Heart right ventricle (tissue), 16 donors: Measurements from ENCODE around the gene SLC35F3. TPM values are rescaled to one million over a fixed set of nuclear protein-coding genes. Genes with fewer than 3 reads are reported as not detected.

Experiments used
- ATAC-seq, 8 donors: fragments of 200-7000 bp; cut with Tn5 transposase; one replicate each; pipeline ENCODE4 v1.9.1; 2020; ENCODE audit warnings: mild to moderate bottlenecking in 8 of 8, moderate library complexity in 8 of 8, moderate number of reproducible peaks in 1 of 8
- DNase-seq, 2 donors: peaks; one replicate each; pipeline ENCODE4 v3.0.0-alpha.2; 2020
- H3K27ac ChIP-seq, 10 donors: fragments of 200-600 bp; sonication (generic) in 2 of 10; one replicate each; pipeline versions ENCODE4 v1.5.0 to v1.8.0; 2020 to 2022; ENCODE audit warnings: mild to moderate bottlenecking in 3 of 10
- H3K27me3 ChIP-seq, 7 donors: fragments of 200-600 bp; one replicate each; pipeline ENCODE4 v1.8.0; 2021 to 2022; ENCODE audit warnings: mild to moderate bottlenecking in 2 of 7
- H3K36me3 ChIP-seq, 9 donors: fragments of 200-600 bp; sonication (generic) in 1 of 9; one replicate each; pipeline versions ENCODE4 v1.5.0 to v1.8.0; 2020 to 2022; ENCODE audit warnings: mild to moderate bottlenecking in 2 of 9
- H3K4me1 ChIP-seq, 9 donors: fragments of 200-600 bp; sonication (generic) in 1 of 9; one replicate each; pipeline versions ENCODE4 v1.5.0 to v1.8.0; 2020 to 2022; ENCODE audit warnings: mild to moderate bottlenecking in 4 of 9
- H3K4me3 ChIP-seq, 10 donors: fragments of 200-600 bp; sonication (generic) in 2 of 10; one replicate each; pipeline versions ENCODE4 v1.5.0 to v1.8.0; 2020 to 2022; ENCODE audit warnings: mild to moderate bottlenecking in 7 of 10, moderate library complexity in 2 of 10
- H3K9me3 ChIP-seq, 11 donors: fragments of 200-600 bp in 10 of 11; sonication (generic) in 2 of 11; one replicate each; pipeline versions ENCODE4 v1.5.0 to v1.8.0; 2013 to 2022; ENCODE audit warnings: mild to moderate bottlenecking in 2 of 11, control low read depth in 1 of 11, moderate library complexity in 1 of 11
- WGBS, 2 donors: extraction: QIAGEN DNeasy Blood & Tissue Kit; methylation state at CpG; one replicate each; pipeline ENCODE4 v1.1.7; 2013; ENCODE audit warnings: inconsistent platforms in 1 of 2; 5-methylcytosine and 5-hydroxymethylcytosine counted together
- intact Hi-C, 10 donors: fragments of 100-400 bp; cut with DNase I; formaldehyde crosslinking; loops; one replicate each; pipeline versions ENCODE4 v1.11.1 to v1.14.2; 2022
- polyA plus RNA-seq, 2 donors: library from polyadenylated mRNA; stranded (reverse); fragments of 200-250 nt; gene quantifications; one replicate each; pipeline ENCODE4 v1.2.3, GENCODE V29; 2013
- total RNA-seq, 10 donors: library from RNA; stranded (reverse); fragmentation: NEBNext Ultra II Directional in 3 of 10; extraction: Animal tissue kit (Norgen Biotek cat#: 25700) in 3 of 10; gene quantifications; one replicate each; pipeline versions ENCODE4 v1.2.1 to v1.2.4, GENCODE V29; 2021 to 2023
- TF ChIP-seq, protein P1 (sequence below), 9 donors: fragments of 200-600 bp; sonication (generic) in 2 of 9; IDR thresholded peaks; one replicate each; pipeline versions ENCODE4 v1.5.0 to v1.8.0; 2021 to 2022; ENCODE audit warnings: antibody characterized with exemption in 9 of 9, mild to moderate bottlenecking in 5 of 9, moderate library complexity in 1 of 9
- donor health status: Arrhythmogenic right ventricular cardiomyopathy.
- donor health status: ischemic (EF 13 %, LVEDD 7.1; RV severe dilation, severe dysfunction).
- donor health status: healthy with polysubstance abuse.
- donor health status: DM: no; HTN: yes; CAD: no.
- donor health status: DM: no; HTN: no; CAD: no.
- donor health status: ischemic (EF 25% LVEDD 6.9; RV normal size, moderate dysfunction).
- donor health status: ischemic (EF 25% LVEDD 5.7; RV mildly dilated, moderate dysfunction).
- donor health status: healthy.
- donor health status: DM: yes; HTN: yes; CAD: no.
- donor health status: Ischemic cardiomyopathy.
- donor health status: ischemic (EF 35%, LVEDD 5.7; RV mildly dilated, moderate dysfunction).
- donor health status: nonischemic (EF 11% LVEDD 7.7; RV severe dilation, severe dysfunction).
- donor health status: DM: yes; HTN: yes; CAD: no.
- donor health status: PGD.
- donor health status: ischemic (EF 29% LVEDD 5.4; RV normal size, mild dysfunction).
- donor health status: nonischemic (EF 23%, LVEDD 6.1; RV moderate dilation, normal function).

Gene SLC35F3
- total and polyA plus RNA-seq, 12 donors = 0.04 to 0.09 (median 0.09) TPM; not detected in 9

DNA sequence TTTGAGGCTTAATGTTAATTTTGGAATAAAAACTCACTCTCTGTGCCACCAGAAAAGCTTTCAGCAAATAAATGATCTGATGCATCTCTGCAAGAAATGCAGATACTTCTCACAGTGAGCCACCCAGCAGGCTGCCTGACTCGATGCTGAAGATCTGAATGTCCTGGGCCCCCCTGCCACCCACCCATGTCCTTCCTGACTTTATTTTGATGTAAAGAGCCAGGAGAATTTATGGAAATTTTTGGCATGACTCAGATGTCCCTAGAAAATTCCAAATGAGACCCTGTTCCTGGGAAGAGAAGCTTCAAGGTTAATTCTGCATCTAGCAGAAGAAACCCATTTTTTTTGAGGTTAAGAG lies 406.0 kb downstream of the SLC35F3 start:
- Histone ChIP-seq H3K4me3 (no peak overlapping the region), H3K27ac (no peak overlapping the region), H3K27me3 (peaks cover 0 to 34% (median 2%) of the 10 kb centered on the region in 7 donors), H3K9me3 (no peaks in the 10 kb centered on the region), H3K36me3 (no peaks in the 10 kb centered on the region), H3K4me1 (peaks cover 0 to 9% (median 0%) of the 10 kb centered on the region in 9 donors)
- WGBS, 2 donors = 40 to 42% methylated on average over 1 of the region's 1 CpG
- no peak for DNase-seq
- intact Hi-C loops = loop anchor here in 9 of 10 donors (2.0 to 10.0 kb wide), 8 partner anchors 96 to 196 kb away; no protein-coding TSS in a partner anchor
- TF ChIP-seq, protein P1, sequence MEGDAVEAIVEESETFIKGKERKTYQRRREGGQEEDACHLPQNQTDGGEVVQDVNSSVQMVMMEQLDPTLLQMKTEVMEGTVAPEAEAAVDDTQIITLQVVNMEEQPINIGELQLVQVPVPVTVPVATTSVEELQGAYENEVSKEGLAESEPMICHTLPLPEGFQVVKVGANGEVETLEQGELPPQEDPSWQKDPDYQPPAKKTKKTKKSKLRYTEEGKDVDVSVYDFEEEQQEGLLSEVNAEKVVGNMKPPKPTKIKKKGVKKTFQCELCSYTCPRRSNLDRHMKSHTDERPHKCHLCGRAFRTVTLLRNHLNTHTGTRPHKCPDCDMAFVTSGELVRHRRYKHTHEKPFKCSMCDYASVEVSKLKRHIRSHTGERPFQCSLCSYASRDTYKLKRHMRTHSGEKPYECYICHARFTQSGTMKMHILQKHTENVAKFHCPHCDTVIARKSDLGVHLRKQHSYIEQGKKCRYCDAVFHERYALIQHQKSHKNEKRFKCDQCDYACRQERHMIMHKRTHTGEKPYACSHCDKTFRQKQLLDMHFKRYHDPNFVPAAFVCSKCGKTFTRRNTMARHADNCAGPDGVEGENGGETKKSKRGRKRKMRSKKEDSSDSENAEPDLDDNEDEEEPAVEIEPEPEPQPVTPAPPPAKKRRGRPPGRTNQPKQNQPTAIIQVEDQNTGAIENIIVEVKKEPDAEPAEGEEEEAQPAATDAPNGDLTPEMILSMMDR (IDR thresholded peaks at IDR 0.05) = no peak
- ATAC-seq = no peak

DNA sequence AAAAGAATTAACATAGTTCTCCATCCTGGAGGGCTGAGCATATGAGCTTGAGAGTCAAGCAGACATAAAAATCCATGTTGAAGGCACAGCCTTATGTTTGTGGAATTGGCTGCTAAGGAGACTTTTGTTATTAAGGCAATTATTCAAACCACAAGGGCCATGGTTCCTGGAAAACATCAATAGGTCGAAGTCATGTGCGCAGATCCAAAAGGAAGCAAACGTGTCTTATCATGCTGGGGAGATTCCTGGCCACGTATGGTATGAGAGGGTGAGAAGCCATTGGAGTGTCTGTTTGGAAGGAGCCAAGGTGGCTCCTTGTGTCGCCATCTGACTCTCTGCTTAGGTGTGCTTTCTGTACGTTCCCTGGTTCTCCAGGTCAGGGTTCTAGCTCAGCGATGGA lies 406.9 kb downstream of the SLC35F3 start:
- ATAC-seq (no peak), DNase-seq (no peak)
- intact Hi-C loops = loop anchor here in 9 of 10 donors (2.0 to 10.0 kb wide), 8 partner anchors 97 to 197 kb away; no protein-coding TSS in a partner anchor
- H3K27ac ChIP-seq = no peak overlapping the region
- H3K36me3 ChIP-seq = no peaks in the 10 kb centered on the region
- H3K4me1 ChIP-seq = peaks cover 0 to 12% (median 0%) of the 10 kb centered on the region in 9 donors
- H3K4me3 ChIP-seq = no peak overlapping the region
- peaks cover 0 to 44% (median 12%) of the 10 kb centered on the region in 7 donors for H3K27me3 ChIP-seq
- TF ChIP-seq, protein P1 (IDR thresholded peaks at IDR 0.05) = no peak
- 79 to 81% methylated on average over 7 of the region's 7 CpGs for WGBS, 2 donors
- H3K9me3 ChIP-seq = no peaks in the 10 kb centered on the region

DNA sequence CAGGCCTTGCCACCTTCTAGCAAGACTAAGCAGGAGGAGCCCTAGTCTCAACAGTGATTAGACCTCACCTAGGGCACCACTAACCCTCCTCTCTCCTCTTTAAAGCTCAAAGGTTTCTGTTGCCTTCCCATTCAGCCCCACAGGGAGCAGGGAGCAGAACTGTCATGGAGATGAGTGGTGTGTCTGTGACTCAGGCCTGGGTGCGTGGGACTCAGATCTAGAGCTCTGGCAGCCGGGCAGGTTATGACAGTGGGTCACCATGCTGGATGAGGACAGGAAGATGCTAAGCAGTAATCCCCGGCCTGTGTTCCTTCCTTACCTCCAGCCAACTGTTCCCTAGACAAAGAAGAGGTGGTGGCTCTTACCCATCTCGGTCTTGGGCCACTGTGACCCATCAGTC lies 408.7 kb downstream of the SLC35F3 start:
- DNase-seq (no peak), ATAC-seq (no peak)
- Histone ChIP-seq H3K36me3 (no peaks in the 10 kb centered on the region), H3K27me3 (peaks cover 0 to 62% (median 21%) of the 10 kb centered on the region in 7 donors), H3K4me3 (no peak overlapping the region), H3K27ac (no peak overlapping the region), H3K9me3 (no peaks in the 10 kb centered on the region), H3K4me1 (peaks cover 0 to 12% (median 0%) of the 10 kb centered on the region in 9 donors)
- whole genome bisulfite sequencing, 2 donors = 82 to 90% methylated on average over 4 of the region's 4 CpGs
- TF ChIP-seq, protein P1 (IDR thresholded peaks at IDR 0.05) = no peak
- intact Hi-C loops = loop anchor here in 9 of 10 donors (5.0 to 10.0 kb wide), 6 partner anchors 98 to 198 kb away; no protein-coding TSS in a partner anchor

DNA sequence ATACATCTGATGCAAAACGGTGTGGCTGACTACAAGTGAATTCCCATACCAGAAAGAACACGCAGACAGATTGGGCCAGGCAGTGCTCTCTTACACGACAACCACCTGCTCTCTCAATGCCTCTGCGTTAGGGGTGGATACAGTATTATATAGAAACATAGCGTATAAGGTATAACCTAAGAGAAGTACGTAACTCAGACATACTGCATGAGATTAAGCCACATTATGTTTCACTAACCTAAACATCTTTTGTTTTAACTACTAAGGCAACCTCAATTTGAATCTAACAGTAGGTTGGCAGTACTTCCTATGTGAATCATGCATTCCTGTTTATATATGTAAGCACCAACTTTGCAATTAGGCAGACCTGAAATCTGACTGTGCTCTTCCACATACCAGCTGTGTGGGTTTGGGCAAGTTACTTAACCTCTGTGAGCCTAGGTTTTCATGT lies 410.6 kb downstream of the SLC35F3 start:
- H3K9me3 ChIP-seq = no peaks in the 10 kb centered on the region
- H3K27ac ChIP-seq = peak overlapping the region in 1 of 10 donors; percentile 65
- intact Hi-C loops = loop anchor here in 7 of 10 donors (10.0 kb wide), 4 partner anchors 100 to 200 kb away; no protein-coding TSS in a partner anchor
- peaks cover 0 to 7% (median 0%) of the 10 kb centered on the region in 9 donors for H3K4me1 ChIP-seq
- WGBS, 2 donors = 77% methylated on average over 6 of the region's 6 CpGs
- no peaks in the 10 kb centered on the region for H3K36me3 ChIP-seq
- DNase-seq = no peak
- no peak overlapping the region for H3K4me3 ChIP-seq
- peaks cover 0 to 76% (median 37%) of the 10 kb centered on the region in 7 donors for H3K27me3 ChIP-seq
- TF ChIP-seq, protein P1 (IDR thresholded peaks at IDR 0.05) = no peak
- no peak for ATAC-seq
